TTC549 (cell line): ENCODE results near the gene KCNIP4.

Experiments used
- FAIRE-seq: peaks from 2 replicates; lab custom pipeline; 2012; peaks lifted over from hg19 to GRCh38; lab: Jason Lieb, UNC

Gene KCNIP4

GRCh38 chr4:21046141-21046540 lies 902.4 kb downstream of the KCNIP4 start:
- no peak for FAIRE-seq

- no peak for FAIRE-seq
Observed at GRCh38 chr4:21045119-21045518, 903.5 kb downstream of the KCNIP4 start.

DNA sequence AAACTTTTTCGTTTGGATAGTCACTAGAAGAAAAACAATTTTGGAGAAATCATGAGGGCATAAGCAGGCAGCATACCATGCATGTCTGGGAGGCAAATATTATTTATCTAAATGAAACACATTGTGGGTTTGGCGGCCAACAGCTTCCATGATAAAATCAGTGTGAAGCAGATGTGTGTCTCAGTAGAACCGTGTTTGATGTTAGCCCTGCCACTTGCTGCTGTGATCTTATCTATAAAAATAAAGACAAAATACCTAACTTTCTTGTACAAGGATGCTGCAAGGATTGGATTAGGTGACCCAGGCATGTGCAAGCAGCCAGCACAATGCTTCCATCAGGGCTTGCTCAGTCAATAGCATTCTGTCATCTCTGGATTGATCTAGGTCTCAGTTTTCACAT lies 906.9 kb downstream of the KCNIP4 start:
- FAIRE-seq: no peak

DNA sequence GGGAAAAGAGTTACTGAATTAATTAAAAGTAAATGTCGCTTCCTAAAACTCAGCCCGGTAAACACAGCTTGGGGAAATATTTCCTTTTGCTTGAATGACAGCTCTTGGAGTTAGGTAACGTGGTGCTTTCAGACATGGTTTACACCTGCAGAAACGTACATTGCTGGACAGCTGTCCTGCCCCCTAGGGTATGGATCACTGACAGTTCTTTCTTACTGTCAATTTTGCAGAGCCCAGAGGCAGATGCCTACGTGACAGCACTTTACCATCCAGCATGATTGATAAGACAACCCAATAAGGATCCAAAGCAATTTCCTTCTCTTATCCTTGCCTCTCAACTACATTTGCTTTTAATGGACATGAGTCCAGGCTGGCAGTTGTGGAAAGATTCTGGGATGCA lies 913.8 kb downstream of the KCNIP4 start:
- FAIRE-seq: no peak

- FAIRE-seq: no peak
Observed at GRCh38 chr4:21032089-21032645, 916.4 kb downstream of the KCNIP4 start.

DNA sequence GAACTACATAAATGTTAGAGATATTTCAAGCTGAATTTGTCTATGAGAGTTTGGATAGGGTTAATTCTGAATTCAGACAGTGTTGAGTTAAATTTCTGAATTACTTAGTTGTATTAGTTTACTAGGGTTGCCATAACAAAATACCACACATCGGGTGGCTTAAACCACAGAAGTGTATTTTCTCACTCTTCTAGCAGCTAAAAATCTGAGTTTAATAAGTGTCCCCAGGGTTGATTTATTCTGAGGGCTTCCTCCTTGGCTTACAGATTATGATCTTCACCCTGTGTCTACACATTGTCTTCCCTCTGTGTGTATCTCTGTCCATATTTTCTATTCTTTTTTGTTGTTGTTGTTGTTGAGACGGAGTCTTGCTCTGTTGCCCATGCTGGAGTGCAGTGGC lies 929.8 kb downstream of the KCNIP4 start:
- no peak for FAIRE-seq

GRCh38 chr4:21013501-21013900 lies 935.1 kb downstream of the KCNIP4 start:
- FAIRE-seq: no peak

DNA sequence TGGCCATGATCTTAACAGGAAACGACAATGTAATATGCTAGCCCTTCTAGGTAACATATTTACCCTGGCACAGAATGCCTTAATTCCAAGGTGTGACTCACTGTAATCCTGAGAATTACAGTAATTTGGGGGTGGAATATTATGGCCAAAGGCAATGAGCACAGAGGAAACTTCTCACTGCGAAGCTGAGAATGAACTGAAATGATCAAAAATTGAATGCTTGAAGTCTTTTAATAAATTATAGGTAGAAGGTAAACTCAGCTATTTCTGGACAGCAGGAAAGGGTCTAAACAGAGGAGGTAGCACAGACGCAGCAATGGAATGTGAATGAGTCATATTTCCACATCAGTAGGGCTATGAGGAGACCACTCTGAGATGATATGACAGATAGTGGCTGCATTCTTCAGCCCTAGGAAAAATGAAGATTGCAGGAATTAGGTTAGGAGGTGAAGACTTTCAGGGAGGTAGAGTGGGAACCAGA lies 935.7 kb downstream of the KCNIP4 start:
- FAIRE-seq: no peak

- FAIRE-seq: no peak
Observed at GRCh38 chr4:21011106-21011505, 937.5 kb downstream of the KCNIP4 start.

GRCh38 chr4:21009956-21010355 lies 938.6 kb downstream of the KCNIP4 start:
- FAIRE-seq: no peak

DNA sequence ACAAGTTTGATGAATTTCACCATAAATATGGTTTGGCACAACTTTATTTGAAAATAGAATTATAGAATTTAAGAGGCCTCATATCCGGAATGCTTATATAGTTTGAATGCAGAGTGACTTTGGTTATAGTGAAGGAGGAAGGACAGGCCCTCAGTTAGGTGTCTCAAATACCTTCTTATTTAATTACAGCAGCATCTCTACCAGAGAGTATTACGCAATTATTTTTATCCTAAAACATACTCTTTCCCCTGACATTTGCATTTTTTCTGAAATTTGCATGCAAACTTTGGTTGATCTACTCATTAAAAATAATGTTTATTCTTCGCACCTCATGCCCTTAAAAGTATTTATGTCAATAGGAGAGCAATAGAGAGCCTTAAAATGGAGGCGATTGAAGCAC lies 942.9 kb downstream of the KCNIP4 start:
- no peak for FAIRE-seq

GRCh38 chr4:21002976-21003375 lies 945.6 kb downstream of the KCNIP4 start:
- FAIRE-seq: no peak

GRCh38 chr4:21002286-21002685 lies 946.3 kb downstream of the KCNIP4 start:
- FAIRE-seq: no peak

GRCh38 chr4:21001490-21001889 lies 947.1 kb downstream of the KCNIP4 start:
- FAIRE-seq: no peak

GRCh38 chr4:20997886-20998285 lies 950.7 kb downstream of the KCNIP4 start:
- no peak for FAIRE-seq

GRCh38 chr4:20995610-20996009 lies 953.0 kb downstream of the KCNIP4 start:
- no peak for FAIRE-seq

GRCh38 chr4:20995015-20995414 lies 953.6 kb downstream of the KCNIP4 start:
- FAIRE-seq: no peak

DNA sequence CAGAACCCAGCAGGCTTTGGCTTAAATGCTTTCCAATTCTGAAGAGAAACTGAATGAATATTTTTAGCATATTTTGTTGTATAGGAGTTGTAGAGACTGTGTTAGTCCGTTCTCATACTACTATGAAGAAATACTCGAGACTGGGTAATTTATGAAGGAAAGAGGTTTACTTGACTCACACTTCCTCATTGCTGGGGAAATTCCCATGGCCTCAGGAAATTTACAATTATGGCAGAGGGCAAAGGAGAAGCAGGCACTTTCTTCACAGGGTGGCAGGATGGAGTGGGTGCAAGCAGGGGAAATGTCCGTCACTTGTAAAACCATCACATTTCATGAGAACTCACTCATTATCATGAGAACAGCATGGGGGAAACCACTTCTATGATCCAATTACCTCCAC lies 956.6 kb downstream of the KCNIP4 start:
- FAIRE-seq: no peak

- no peak for FAIRE-seq
Observed at GRCh38 chr4:20987191-20987590, 961.4 kb downstream of the KCNIP4 start.

DNA sequence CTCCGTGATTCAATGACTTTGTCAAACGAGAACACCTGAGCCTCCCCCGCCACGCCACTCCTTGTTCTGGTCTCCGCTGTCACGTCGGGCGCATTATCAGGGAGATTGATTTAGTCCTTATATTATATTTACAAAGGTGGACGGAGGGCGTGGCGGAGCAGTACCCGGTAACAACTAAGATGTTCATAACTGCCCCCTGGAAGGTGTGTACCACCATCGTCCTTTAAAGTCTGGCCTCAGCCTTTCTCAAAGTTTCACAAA lies 964.1 kb downstream of the KCNIP4 start:
- FAIRE-seq: no peak

DNA sequence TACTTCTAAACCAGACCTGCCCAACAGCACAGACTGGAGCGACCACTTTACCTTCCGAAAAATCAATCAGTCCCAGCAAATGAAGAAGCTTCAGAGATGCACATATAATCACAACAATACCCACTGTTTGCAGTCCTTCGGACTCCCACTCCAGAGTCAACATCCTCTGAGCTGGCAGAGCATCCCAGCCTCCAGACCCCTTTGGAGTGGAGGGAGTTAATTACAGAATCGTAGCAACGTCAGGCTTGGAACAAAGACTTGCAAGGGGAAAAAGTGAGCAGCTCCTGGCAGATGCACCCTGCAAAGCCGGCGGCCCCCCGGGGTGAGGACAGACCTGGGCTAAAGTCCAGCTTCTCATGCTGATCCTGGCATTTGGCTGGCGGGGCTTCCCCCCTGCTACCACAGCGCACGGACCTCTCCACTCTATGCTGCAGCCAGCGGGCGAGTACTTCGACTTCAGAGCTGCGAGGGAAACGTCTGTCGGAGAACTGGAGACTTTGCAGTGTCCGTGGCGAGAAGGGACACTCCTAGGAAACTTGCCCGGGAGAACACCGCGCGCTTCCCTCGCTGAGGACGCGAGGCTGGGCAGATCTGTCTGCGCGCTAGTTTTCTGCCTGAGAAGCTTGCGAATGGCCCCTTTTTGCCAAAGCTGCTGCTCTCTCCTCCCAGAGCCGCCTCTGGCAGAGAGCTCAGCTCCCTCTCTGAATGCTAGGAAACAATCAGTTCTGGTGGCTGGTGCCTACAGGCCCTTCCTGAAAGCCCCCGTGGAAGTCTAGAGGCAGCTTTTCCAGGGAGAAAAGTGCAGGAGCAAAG lies 964.6 kb downstream of the KCNIP4 start:
- no peak for FAIRE-seq

- FAIRE-seq: no peak
Observed at GRCh38 chr4:20982544-20982943, 966.0 kb downstream of the KCNIP4 start.

- FAIRE-seq: no peak
Observed at GRCh38 chr4:20960291-20960690, 988.3 kb downstream of the KCNIP4 start.

DNA sequence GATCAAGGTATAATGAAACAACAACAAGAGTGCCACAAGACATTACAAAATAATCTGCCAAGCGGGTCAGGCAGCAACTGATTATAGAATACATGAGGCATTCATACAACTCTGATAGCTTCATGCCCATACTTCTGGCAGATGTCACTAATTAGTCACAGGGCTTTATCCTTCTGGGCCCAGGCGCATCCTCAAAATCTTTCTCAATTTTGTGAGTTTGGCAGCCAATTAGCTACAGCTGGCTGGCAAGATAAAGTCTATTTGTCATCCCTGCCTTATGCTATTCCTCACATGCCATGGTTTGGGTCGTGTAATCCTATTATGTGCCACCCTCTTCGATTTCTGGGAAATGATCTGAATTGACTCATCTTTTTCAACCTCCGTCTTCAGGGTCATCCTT lies 994.0 kb downstream of the KCNIP4 start:
- FAIRE-seq: no peak
